Measurements from ENCODE around the gene BCL2. TPM values are rescaled to one million over a fixed set of nuclear protein-coding genes. Genes with fewer than 3 reads are reported as not detected.

Gene BCL2
- total RNA-seq, 1 donor from 2014 or later = 4.9 TPM

- H3K4me3 ChIP-seq = no peak overlapping the region
- H4K20me1 ChIP-seq (ENCODE audit: low read depth) = no peaks in the 10 kb centered on the region
- no peaks in the 10 kb centered on the region for H3K27me3 ChIP-seq
- Mint-ChIP-seq H3K27me3 (ENCODE audit: insufficient read depth, low read depth) (no peaks in the 10 kb centered on the region), H3K4me1 (peaks cover 5% of the 10 kb centered on the region), H3K9me3 (peaks cover 4% of the 10 kb centered on the region), H3K4me3 (no peak overlapping the region), H3K27ac (no peak overlapping the region), H3K36me3 (no peaks in the 10 kb centered on the region)
- DNase-seq (ENCODE audit: low spot score) = no peak
- no peaks in the 10 kb centered on the region for H3K36me3 ChIP-seq
- no peak overlapping the region for H2AFZ ChIP-seq (replicated peaks)
- H3K27ac ChIP-seq = no peak overlapping the region
- no peaks in the 10 kb centered on the region for H3F3A ChIP-seq (ENCODE audit: low read depth)
- TF ChIP-seq EZH2 (IDR thresholded peaks at IDR 0.05) = no peak
- TF ChIP-seq CTCF (IDR thresholded peaks at IDR 0.05) = no peak
- no peak for TF ChIP-seq EZH2phosphoT487 (IDR thresholded peaks at IDR 0.05)
- H3K4me1 ChIP-seq = peaks cover under 1% of the 10 kb centered on the region
- H3K9me3 ChIP-seq (ENCODE audit: low read depth) = no peaks in the 10 kb centered on the region
- no peaks in the 10 kb centered on the region for H3K79me2 ChIP-seq (ENCODE audit: low read depth)
- H3K4me2 ChIP-seq = no peak overlapping the region
- no peak overlapping the region for H3K9ac ChIP-seq
Measured at GRCh38 chr18:63082366-63083019, 237.1 kb downstream of the BCL2 start.

- H3K27me3 Mint-ChIP-seq (ENCODE audit: insufficient read depth, low read depth) = no peaks in the 10 kb centered on the region
- H3K36me3 ChIP-seq = no peaks in the 10 kb centered on the region
- H3K27ac Mint-ChIP-seq = no peak overlapping the region
- no peak overlapping the region for H3K4me3 ChIP-seq
- H3K4me1 Mint-ChIP-seq = peaks cover 10% of the 10 kb centered on the region
- no peak for TF ChIP-seq CTCF (IDR thresholded peaks at IDR 0.05)
- no peak for TF ChIP-seq EZH2phosphoT487 (IDR thresholded peaks at IDR 0.05)
- TF ChIP-seq EZH2 (IDR thresholded peaks at IDR 0.05) = no peak
- DNase-seq (ENCODE audit: low spot score) = no peak
- no peaks in the 10 kb centered on the region for H3F3A ChIP-seq (ENCODE audit: low read depth)
- H4K20me1 ChIP-seq (ENCODE audit: low read depth) = no peaks in the 10 kb centered on the region
- no peaks in the 10 kb centered on the region for H3K27me3 ChIP-seq
- no peaks in the 10 kb centered on the region for H3K36me3 Mint-ChIP-seq
- H3K4me2 ChIP-seq = no peak overlapping the region
- H3K9me3 ChIP-seq (ENCODE audit: low read depth) = no peaks in the 10 kb centered on the region
- H3K27ac ChIP-seq = no peak overlapping the region
- no peak overlapping the region for H3K4me3 Mint-ChIP-seq
- H3K4me1 ChIP-seq = peaks cover 3% of the 10 kb centered on the region
- H2AFZ ChIP-seq (replicated peaks) = no peak overlapping the region
- H3K9me3 Mint-ChIP-seq = peaks cover 4% of the 10 kb centered on the region
- no peak overlapping the region for H3K9ac ChIP-seq
- no peaks in the 10 kb centered on the region for H3K79me2 ChIP-seq (ENCODE audit: low read depth)
Measured at GRCh38 chr18:63079114-63079513, 240.5 kb downstream of the BCL2 start.

GRCh38 chr18:63078471-63078870 is 241.1 kb downstream of the BCL2 start:
- H3K4me2 ChIP-seq = no peak overlapping the region
- no peak overlapping the region for H3K9ac ChIP-seq
- H3K4me3 Mint-ChIP-seq = no peak overlapping the region
- H3K27me3 ChIP-seq = no peaks in the 10 kb centered on the region
- no peak for TF ChIP-seq CTCF (IDR thresholded peaks at IDR 0.05)
- TF ChIP-seq EZH2 (IDR thresholded peaks at IDR 0.05) = no peak
- no peak for TF ChIP-seq EZH2phosphoT487 (IDR thresholded peaks at IDR 0.05)
- peaks cover 3% of the 10 kb centered on the region for H3K4me1 ChIP-seq
- peaks cover 4% of the 10 kb centered on the region for H3K9me3 Mint-ChIP-seq
- H3K4me1 Mint-ChIP-seq = peaks cover 6% of the 10 kb centered on the region
- H3K79me2 ChIP-seq (ENCODE audit: low read depth) = no peaks in the 10 kb centered on the region
- no peaks in the 10 kb centered on the region for H3K9me3 ChIP-seq (ENCODE audit: low read depth)
- DNase-seq (ENCODE audit: low spot score) = no peak
- H3K36me3 Mint-ChIP-seq = no peaks in the 10 kb centered on the region
- no peaks in the 10 kb centered on the region for H4K20me1 ChIP-seq (ENCODE audit: low read depth)
- no peak overlapping the region for H2AFZ ChIP-seq (replicated peaks)
- H3F3A ChIP-seq (ENCODE audit: low read depth) = no peaks in the 10 kb centered on the region
- H3K27ac ChIP-seq = no peak overlapping the region
- no peaks in the 10 kb centered on the region for H3K27me3 Mint-ChIP-seq (ENCODE audit: insufficient read depth, low read depth)
- H3K36me3 ChIP-seq = no peaks in the 10 kb centered on the region
- no peak overlapping the region for H3K4me3 ChIP-seq
- no peak overlapping the region for H3K27ac Mint-ChIP-seq
